Endothelial cell (in vitro differentiated cells): ENCODE data around the gene GET4. TPM values are rescaled to one million over a fixed set of nuclear protein-coding genes. Genes with fewer than 3 reads are reported as not detected.

ENCODE experiments used
- DNase-seq: peaks from one replicate; pipeline ENCODE4 v3.0.0; 2021; ENCODE audit warnings: low spot score
- H3K27ac Mint-ChIP-seq: one replicate; pipeline ENCODE4 v1.8.0; 2021; ENCODE audit warnings: mixed read lengths, inconsistent platforms; ENCODE audit not compliant: unreplicated experiment
- H3K27me3 Mint-ChIP-seq: one replicate; pipeline ENCODE4 v1.8.0; 2021; ENCODE audit warnings: mild to moderate bottlenecking, moderate library complexity, mixed read lengths, inconsistent platforms; ENCODE audit not compliant: unreplicated experiment
- H3K36me3 Mint-ChIP-seq: one replicate; pipeline ENCODE4 v1.8.0; 2021; ENCODE audit warnings: mild to moderate bottlenecking, low read depth, mixed read lengths, inconsistent platforms; ENCODE audit not compliant: unreplicated experiment
- H3K4me1 Mint-ChIP-seq: one replicate; pipeline ENCODE4 v1.8.0; 2021; ENCODE audit warnings: mild to moderate bottlenecking, mixed read lengths, inconsistent platforms; ENCODE audit not compliant: unreplicated experiment
- H3K4me3 Mint-ChIP-seq: one replicate; pipeline ENCODE4 v1.8.0; 2021; ENCODE audit warnings: mild to moderate bottlenecking, mixed read lengths, inconsistent platforms; ENCODE audit not compliant: unreplicated experiment
- H3K9me3 Mint-ChIP-seq: one replicate; pipeline ENCODE4 v1.8.0; 2021; ENCODE audit warnings: mixed read lengths, inconsistent platforms; ENCODE audit not compliant: unreplicated experiment
- CTCF ChIP-seq: fragments of 200-600 bp; sonication (generic); IDR thresholded peaks from one replicate; pipeline ENCODE4 v1.5.0; 2021; ENCODE audit warnings: antibody characterized with exemption; ENCODE audit not compliant: unreplicated experiment
- total RNA-seq: library from RNA; stranded (reverse); fragmentation: NEBNext Ultra II Directional; extraction: Animal tissue kit (Norgen Biotek cat#: 25700); gene quantifications from one replicate; pipeline ENCODE4 v1.2.1, GENCODE V29; 2021; ENCODE audit not compliant: unreplicated experiment

GET4 gene
- total RNA-seq, 1 donor from 2014 or later: 61.3 TPM

GRCh38 chr7:924541-925231, 48.3 kb downstream of the GET4 start:
- TF ChIP-seq CTCF: no peak
- H3K4me3 Mint-ChIP-seq: no peak overlapping the region
- H3K9me3 Mint-ChIP-seq: no peaks in the 10 kb centered on the region
- no peak for DNase-seq
- no peaks in the 10 kb centered on the region for H3K36me3 Mint-ChIP-seq
- peaks cover 1% of the 10 kb centered on the region for H3K27me3 Mint-ChIP-seq
- no peaks in the 10 kb centered on the region for H3K4me1 Mint-ChIP-seq
- no peak overlapping the region for H3K27ac Mint-ChIP-seq

DNA sequence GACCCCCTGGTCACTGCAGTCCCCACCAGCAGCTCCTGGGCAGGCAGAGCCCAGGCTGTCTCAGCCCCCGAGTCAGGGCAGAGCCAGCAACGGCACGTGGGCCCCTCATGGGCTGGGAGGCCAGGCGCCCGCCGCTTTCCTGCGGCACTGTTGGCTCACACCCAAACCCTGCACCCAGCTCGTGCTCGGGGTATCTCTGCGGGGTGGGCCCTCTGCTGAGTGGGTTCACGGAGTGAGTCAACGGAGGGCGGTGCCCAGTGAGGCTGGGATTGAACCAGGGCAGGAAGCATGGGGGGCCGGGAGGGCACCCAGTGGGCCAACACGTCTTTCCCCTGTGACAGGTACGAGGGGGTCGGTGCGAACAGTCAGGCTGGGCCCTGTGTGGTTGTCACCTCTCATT, 49.2 kb downstream of the GET4 start:
- Mint-ChIP-seq H3K4me1 (no peaks in the 10 kb centered on the region), H3K27ac (no peak overlapping the region), H3K27me3 (peaks cover 3% of the 10 kb centered on the region), H3K36me3 (no peaks in the 10 kb centered on the region), H3K9me3 (no peaks in the 10 kb centered on the region), H3K4me3 (no peak overlapping the region)
- no peak for TF ChIP-seq CTCF
- no peak for DNase-seq

GRCh38 chr7:926061-927030, 50.0 kb downstream of the GET4 start:
- no peaks in the 10 kb centered on the region for H3K9me3 Mint-ChIP-seq
- no peak overlapping the region for H3K27ac Mint-ChIP-seq
- no peaks in the 10 kb centered on the region for H3K36me3 Mint-ChIP-seq
- no peaks in the 10 kb centered on the region for H3K4me1 Mint-ChIP-seq
- no peak overlapping the region for H3K4me3 Mint-ChIP-seq
- no peak for DNase-seq
- H3K27me3 Mint-ChIP-seq: peaks cover 3% of the 10 kb centered on the region
- no peak for TF ChIP-seq CTCF

- no peaks in the 10 kb centered on the region for H3K36me3 Mint-ChIP-seq
- H3K27me3 Mint-ChIP-seq: peaks cover 3% of the 10 kb centered on the region
- no peaks in the 10 kb centered on the region for H3K9me3 Mint-ChIP-seq
- no peak overlapping the region for H3K4me3 Mint-ChIP-seq
- DNase-seq: no peak
- H3K4me1 Mint-ChIP-seq: no peaks in the 10 kb centered on the region
- peak overlapping the region; percentile 67 for H3K27ac Mint-ChIP-seq
- TF ChIP-seq CTCF: no peak
These were observed 50.8 kb downstream of the GET4 start for GRCh38 chr7:927031-927671.
